ENCODE results near the gene ADARB2. TPM values are rescaled to one million over a fixed set of nuclear protein-coding genes. Genes with fewer than 3 reads are reported as not detected.

Gene ADARB2
- total RNA-seq, 6 experiments from 2014 or later: not detected

- H3K4me3 Mint-ChIP-seq: no peak overlapping the region
Observed at GRCh38 chr10:1578392-1579140, 158.8 kb downstream of the ADARB2 start.

GRCh38 chr10:1577945-1578344 lies 159.4 kb downstream of the ADARB2 start:
- Mint-ChIP-seq H3K4me1 (ENCODE audit: low read depth) (no peaks in the 10 kb centered on the region), H3K36me3 (ENCODE audit: low read depth) (no peaks in the 10 kb centered on the region)

More at GRCh38 chr10:1578392-1579140, 158.8 kb downstream of the ADARB2 start:
- no peak for TF ChIP-seq CTCF (IDR thresholded peaks at IDR 0.05)
- H3K9me3 Mint-ChIP-seq: peaks cover 29% of the 10 kb centered on the region
- H3K36me3 Mint-ChIP-seq (ENCODE audit: low read depth): no peaks in the 10 kb centered on the region
- H3K27me3 Mint-ChIP-seq (ENCODE audit: insufficient read depth): peaks cover 1% of the 10 kb centered on the region; the same call in 1 of the 2 replicates
- DNase-seq: no peak
- no peaks in the 10 kb centered on the region for H3K4me1 Mint-ChIP-seq (ENCODE audit: low read depth)
- no peak overlapping the region for H3K27ac Mint-ChIP-seq

GRCh38 chr10:1577373-1577770 lies 160.0 kb downstream of the ADARB2 start:
- Mint-ChIP-seq H3K9me3 (peaks cover 35% of the 10 kb centered on the region), H3K27ac (no peak overlapping the region), H3K4me1 (ENCODE audit: low read depth) (no peaks in the 10 kb centered on the region), H3K36me3 (ENCODE audit: low read depth) (peaks cover 2% of the 10 kb centered on the region; the same call in 1 of the 2 replicates), H3K4me3 (no peak overlapping the region), H3K27me3 (ENCODE audit: insufficient read depth) (peaks cover 1% of the 10 kb centered on the region; the same call in 1 of the 2 replicates)
- TF ChIP-seq CTCF (IDR thresholded peaks at IDR 0.05): no peak
- no peak for DNase-seq

More at GRCh38 chr10:1577945-1578344, 159.4 kb downstream of the ADARB2 start:
- DNase-seq: no peak
- peaks cover 1% of the 10 kb centered on the region; the same call in 1 of the 2 replicates for H3K27me3 Mint-ChIP-seq (ENCODE audit: insufficient read depth)
- TF ChIP-seq CTCF (IDR thresholded peaks at IDR 0.05): no peak
- H3K9me3 Mint-ChIP-seq: peaks cover 30% of the 10 kb centered on the region
- H3K27ac Mint-ChIP-seq: no peak overlapping the region
- H3K4me3 Mint-ChIP-seq: no peak overlapping the region

- Mint-ChIP-seq H3K27me3 (ENCODE audit: insufficient read depth) (peaks cover 1% of the 10 kb centered on the region; the same call in 1 of the 2 replicates), H3K4me3 (no peak overlapping the region), H3K27ac (no peak overlapping the region), H3K36me3 (ENCODE audit: low read depth) (peaks cover 8% of the 10 kb centered on the region), H3K4me1 (ENCODE audit: low read depth) (no peaks in the 10 kb centered on the region), H3K9me3 (peaks cover 41% of the 10 kb centered on the region)
- TF ChIP-seq CTCF (IDR thresholded peaks at IDR 0.05): no peak
- DNase-seq: no peak
Observed at GRCh38 chr10:1576467-1577372, 160.6 kb downstream of the ADARB2 start.

- DNase-seq: no peak
- H3K27ac Mint-ChIP-seq: no peak overlapping the region
- peaks cover 42% of the 10 kb centered on the region for H3K9me3 Mint-ChIP-seq
- no peak for TF ChIP-seq CTCF (IDR thresholded peaks at IDR 0.05)
- H3K4me1 Mint-ChIP-seq (ENCODE audit: low read depth): no peaks in the 10 kb centered on the region
- peaks cover 1% of the 10 kb centered on the region; the same call in 1 of the 2 replicates for H3K27me3 Mint-ChIP-seq (ENCODE audit: insufficient read depth)
- peaks cover 13% of the 10 kb centered on the region for H3K36me3 Mint-ChIP-seq (ENCODE audit: low read depth)
- no peak overlapping the region for H3K4me3 Mint-ChIP-seq
Observed at GRCh38 chr10:1575481-1576244, 161.7 kb downstream of the ADARB2 start.

All from HFFc6 (cell line).